Lower leg skin (tissue), 4 donors: ENCODE results near the gene NOB1. TPM values are rescaled to one million over a fixed set of nuclear protein-coding genes. Genes with fewer than 3 reads are reported as not detected.
"Not testable (repeated sequence)": the region's sequence is repeated elsewhere in the genome, so short reads cannot be mapped to it uniquely, and the experiment has no call there.

Experiments
- DNase-seq, 2 donors: peaks; one replicate each; pipeline ENCODE4 v3.0.0-alpha.2; 2019; ENCODE audit warnings: low spot score in 2 of 2
- H3K4me3 ChIP-seq: fragments of 200-600 bp; sonication (generic); 2 replicates; pipeline ENCODE4 v1.5.1; 2017; ENCODE audit warnings: mild to moderate bottlenecking, low read depth; ENCODE audit not compliant: poor library complexity, severe bottlenecking
- CTCF ChIP-seq, 3 donors: fragments of 450-650 bp; IDR thresholded peaks; one replicate each; pipeline ENCODE4 v1.5.1; 2016; ENCODE audit warnings: antibody characterized with exemption in 3 of 3, mild to moderate bottlenecking in 3 of 3, moderate library complexity in 2 of 3
- POLR2A ChIP-seq, 2 donors: fragments of 450-650 bp; IDR thresholded peaks; one replicate each; pipeline ENCODE4 v1.6.1; 2016 to 2017; ENCODE audit warnings: antibody characterized with exemption in 2 of 2, mild to moderate bottlenecking in 1 of 2, moderate library complexity in 1 of 2
- WGBS, 2 donors: methylation state at CpG; one replicate each; pipeline ENCODE4 v1.1.5; 2018; 5-methylcytosine and 5-hydroxymethylcytosine counted together
- intact Hi-C: fragments of 100-400 bp; cut with DNase I; formaldehyde crosslinking; loops from one replicate; pipeline ENCODE4 v1.15.0; 2023; ENCODE audit warnings: low total_unique reads
- total RNA-seq, 4 donors: library from RNA; depleted of rRNA; stranded (reverse); fragments of >200 nt; gene quantifications; one replicate each; pipeline ENCODE4 v1.1.0, GENCODE V29; 2016

Gene NOB1
- total RNA-seq, 4 donors from 2014 or later: 33.8 to 78.0 (median 51.0) TPM

- 95 to 96% methylated on average over 35 of the region's 35 CpGs for WGBS, 2 donors
- TF ChIP-seq CTCF (IDR thresholded peaks at IDR 0.05) (no peak), POLR2A (IDR thresholded peaks at IDR 0.05) (no peak)
- DNase-seq: no peak
- no peak overlapping the region for H3K4me3 ChIP-seq
- intact Hi-C loops: no loop called here
Observed at GRCh38 chr16:69744363-69745231, 10.1 kb downstream of the NOB1 start.

GRCh38 chr16:69741951-69742904, 12.5 kb downstream of the NOB1 start:
- DNase-seq: peak; percentile 50 to 90
- WGBS, 2 donors: 66 to 71% methylated on average over 40 to 41 of the region's 41 CpGs
- TF ChIP-seq POLR2A (IDR thresholded peaks at IDR 0.05) (no peak), CTCF (IDR thresholded peaks at IDR 0.05) (no peak)
- intact Hi-C loops: no loop called here
- no peak overlapping the region for H3K4me3 ChIP-seq

GRCh38 chr16:69741519-69741918, 13.2 kb downstream of the NOB1 start:
- WGBS, 2 donors: 59 to 60% methylated on average over 8 of the region's 8 CpGs
- TF ChIP-seq CTCF (IDR thresholded peaks at IDR 0.05) (no peak), POLR2A (IDR thresholded peaks at IDR 0.05) (no peak)
- intact Hi-C loops: no loop called here
- DNase-seq: no peak
- no peak overlapping the region for H3K4me3 ChIP-seq

- DNase-seq: no peak
- intact Hi-C loops: no loop called here
- H3K4me3 ChIP-seq: no peak overlapping the region
- 80 to 86% methylated on average over 6 of the region's 6 CpGs for WGBS, 2 donors
- TF ChIP-seq CTCF (IDR thresholded peaks at IDR 0.05) (no peak), POLR2A (IDR thresholded peaks at IDR 0.05) (no peak)
Observed at GRCh38 chr16:69732101-69732500, 22.6 kb downstream of the NOB1 start.

GRCh38 chr16:69731280-69731679, 23.4 kb downstream of the NOB1 start:
- DNase-seq, intact Hi-C loops, H3K4me3 ChIP-seq: not testable (repeated sequence)
- WGBS, 2 donors: 87 to 92% methylated on average over 5 of the region's 5 CpGs

- 95% methylated on average over 4 of the region's 4 CpGs for WGBS, 2 donors
- intact Hi-C loops: not testable (repeated sequence)
Observed at GRCh38 chr16:69729030-69729429, 25.7 kb downstream of the NOB1 start.

More at GRCh38 chr16:69729030-69729429, 25.7 kb downstream of the NOB1 start:
- DNase-seq, H3K4me3 ChIP-seq: not testable (repeated sequence)
